Calu3 (cell line): ENCODE measurements around the gene NPAS3. TPM values are rescaled to one million over a fixed set of nuclear protein-coding genes. Genes with fewer than 3 reads are reported as not detected.

ENCODE experiments used
- BruUV-seq: library from RNA; stranded (reverse); fragments of 400-500 nt; replicated peaks from 2 replicates; lab custom pipeline; 2021; lab: Mats Ljungman, UMichigan
- CTCF ChIA-PET: fragments of 300-600 bp; sonication (Branson Sonifier 250); formaldehyde crosslinking; loops from one replicate; lab custom pipeline; 2022; ENCODE audit warnings: antibody characterized with exemption; lab: Charles Lee
- DNase-seq: peaks from one replicate; pipeline ENCODE4 v3.0.0; 2022
- H3K27ac Mint-ChIP-seq: one replicate; pipeline ENCODE4 v1.8.0; 2022; ENCODE audit warnings: mixed read lengths; ENCODE audit not compliant: unreplicated experiment
- H3K27me3 Mint-ChIP-seq: one replicate; pipeline ENCODE4 v1.8.0; 2022; ENCODE audit warnings: mixed read lengths; ENCODE audit not compliant: unreplicated experiment
- H3K36me3 Mint-ChIP-seq: one replicate; pipeline ENCODE4 v1.8.0; 2022; ENCODE audit warnings: mild to moderate bottlenecking, moderate library complexity, mixed read lengths; ENCODE audit not compliant: insufficient read depth, unreplicated experiment
- H3K4me1 Mint-ChIP-seq: one replicate; pipeline ENCODE4 v1.8.0; 2022; ENCODE audit warnings: mild to moderate bottlenecking, low read depth, mixed read lengths; ENCODE audit not compliant: unreplicated experiment
- H3K4me3 Mint-ChIP-seq: one replicate; pipeline ENCODE4 v1.8.0; 2022; ENCODE audit warnings: mild to moderate bottlenecking, low read depth, moderate library complexity, mixed read lengths; ENCODE audit not compliant: unreplicated experiment
- H3K9me3 Mint-ChIP-seq: one replicate; pipeline ENCODE4 v1.8.0; 2022; ENCODE audit warnings: low read depth, mixed read lengths; ENCODE audit not compliant: unreplicated experiment
- intact Hi-C: fragments of 100-400 bp; cut with micrococcal nuclease; formaldehyde crosslinking; loops from one replicate; pipeline ENCODE4 v1.10.0; 2022; ENCODE audit not compliant: unreplicated experiment
- total RNA-seq: library from RNA; stranded (reverse); gene quantifications from 2 replicates; pipeline ENCODE4 v1.2.3, GENCODE V29; 2022
- TF ChIP-seq, protein P1 (sequence below): fragments of 200-600 bp; IDR thresholded peaks from one replicate; pipeline ENCODE4 v1.8.0; 2022; ENCODE audit warnings: antibody characterized with exemption; ENCODE audit not compliant: unreplicated experiment

The NPAS3 gene
- total RNA-seq, 1 experiment from 2014 or later = not detected

- no peak for DNase-seq
- BruUV-seq = no TSS peak
- TF ChIP-seq, protein P1, sequence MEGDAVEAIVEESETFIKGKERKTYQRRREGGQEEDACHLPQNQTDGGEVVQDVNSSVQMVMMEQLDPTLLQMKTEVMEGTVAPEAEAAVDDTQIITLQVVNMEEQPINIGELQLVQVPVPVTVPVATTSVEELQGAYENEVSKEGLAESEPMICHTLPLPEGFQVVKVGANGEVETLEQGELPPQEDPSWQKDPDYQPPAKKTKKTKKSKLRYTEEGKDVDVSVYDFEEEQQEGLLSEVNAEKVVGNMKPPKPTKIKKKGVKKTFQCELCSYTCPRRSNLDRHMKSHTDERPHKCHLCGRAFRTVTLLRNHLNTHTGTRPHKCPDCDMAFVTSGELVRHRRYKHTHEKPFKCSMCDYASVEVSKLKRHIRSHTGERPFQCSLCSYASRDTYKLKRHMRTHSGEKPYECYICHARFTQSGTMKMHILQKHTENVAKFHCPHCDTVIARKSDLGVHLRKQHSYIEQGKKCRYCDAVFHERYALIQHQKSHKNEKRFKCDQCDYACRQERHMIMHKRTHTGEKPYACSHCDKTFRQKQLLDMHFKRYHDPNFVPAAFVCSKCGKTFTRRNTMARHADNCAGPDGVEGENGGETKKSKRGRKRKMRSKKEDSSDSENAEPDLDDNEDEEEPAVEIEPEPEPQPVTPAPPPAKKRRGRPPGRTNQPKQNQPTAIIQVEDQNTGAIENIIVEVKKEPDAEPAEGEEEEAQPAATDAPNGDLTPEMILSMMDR = no peak
- no peak overlapping the region for H3K4me3 Mint-ChIP-seq
- peaks cover 48% of the 10 kb centered on the region for H3K27me3 Mint-ChIP-seq
- CTCF ChIA-PET = no interaction called here
- no peaks in the 10 kb centered on the region for H3K36me3 Mint-ChIP-seq
- H3K9me3 Mint-ChIP-seq = no peaks in the 10 kb centered on the region
- no peak overlapping the region for H3K27ac Mint-ChIP-seq
- no peaks in the 10 kb centered on the region for H3K4me1 Mint-ChIP-seq
- intact Hi-C loops = no loop called here
Measured at GRCh38 chr14:33602396-33602795, 663.7 kb downstream of the NPAS3 start.

DNA sequence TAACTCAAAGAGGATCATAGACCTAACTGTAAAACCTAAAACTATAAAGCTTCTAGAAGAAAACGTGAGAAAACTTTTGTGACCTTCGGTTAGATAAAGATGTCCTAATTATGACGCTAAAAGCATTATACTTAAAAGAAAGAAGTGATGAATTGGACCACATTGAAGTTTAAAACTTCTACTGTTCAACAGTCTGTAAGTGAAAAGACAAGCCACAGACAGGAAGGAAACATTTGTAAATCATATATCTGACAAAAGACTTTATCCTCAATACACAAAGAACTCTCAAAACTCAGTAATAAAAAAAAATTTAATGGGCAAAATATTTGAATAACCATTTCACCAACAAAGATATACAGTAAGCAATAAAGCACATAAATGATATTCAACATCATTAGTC lies 667.9 kb downstream of the NPAS3 start:
- intact Hi-C loops = no loop called here
- no peak overlapping the region for H3K4me3 Mint-ChIP-seq
- H3K4me1 Mint-ChIP-seq = no peaks in the 10 kb centered on the region
- peaks cover 45% of the 10 kb centered on the region for H3K27me3 Mint-ChIP-seq
- H3K27ac Mint-ChIP-seq = no peak overlapping the region
- H3K36me3 Mint-ChIP-seq = no peaks in the 10 kb centered on the region
- no peak for DNase-seq
- CTCF ChIA-PET = no interaction called here
- TF ChIP-seq, protein P1 = no peak
- no TSS peak for BruUV-seq
- H3K9me3 Mint-ChIP-seq = no peaks in the 10 kb centered on the region

DNA sequence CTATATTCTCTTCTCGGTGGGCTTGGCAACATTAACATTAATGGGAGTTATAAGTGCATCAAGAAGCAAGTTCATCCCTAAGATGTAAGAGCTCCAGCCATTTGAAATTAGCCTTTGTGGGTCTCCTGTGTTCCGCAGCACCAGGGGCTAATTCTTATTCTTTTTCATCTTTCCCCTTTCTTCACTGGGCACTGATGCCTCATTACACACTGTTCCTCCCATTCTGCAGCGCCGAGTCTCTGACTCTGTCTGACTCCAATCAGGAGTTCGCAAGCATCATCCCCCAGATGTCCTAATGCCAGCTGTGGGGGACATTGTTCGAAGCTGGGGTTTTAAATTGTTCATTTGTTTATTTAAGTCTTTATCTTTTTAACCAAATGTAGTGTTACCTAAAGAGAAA lies 670.9 kb downstream of the NPAS3 start:
- Mint-ChIP-seq H3K27ac (no peak overlapping the region), H3K9me3 (no peaks in the 10 kb centered on the region), H3K36me3 (no peaks in the 10 kb centered on the region), H3K4me1 (no peaks in the 10 kb centered on the region), H3K27me3 (peaks cover 47% of the 10 kb centered on the region), H3K4me3 (no peak overlapping the region)
- no TSS peak for BruUV-seq
- CTCF ChIA-PET = interaction anchor here (0.5 kb wide), 1 partner anchor 468 kb away, joined by 3 read pairs; no protein-coding TSS in a partner anchor
- DNase-seq = no peak
- intact Hi-C loops = no loop called here
- TF ChIP-seq, protein P1 = no peak

DNA sequence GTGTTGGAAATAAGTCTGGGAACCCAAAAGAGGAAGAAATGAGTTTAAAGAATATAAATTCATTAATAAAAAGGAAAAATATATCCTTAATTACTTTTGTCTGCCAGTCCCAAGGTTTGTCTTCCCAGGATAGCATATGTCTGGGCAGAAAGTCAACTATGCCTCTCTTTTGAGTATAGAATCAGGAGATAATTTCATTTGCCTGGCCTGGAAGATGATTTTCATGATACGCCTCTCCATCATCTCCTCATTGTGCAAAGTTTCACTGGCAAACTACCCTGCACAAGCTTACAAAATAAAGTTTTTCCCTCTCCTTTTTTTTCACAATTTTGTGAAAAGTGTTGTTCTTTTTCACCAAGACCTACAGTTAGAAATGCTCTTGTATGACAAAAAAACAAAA lies 671.4 kb downstream of the NPAS3 start:
- Mint-ChIP-seq H3K4me3 (no peak overlapping the region), H3K27ac (no peak overlapping the region), H3K4me1 (no peaks in the 10 kb centered on the region), H3K9me3 (no peaks in the 10 kb centered on the region), H3K27me3 (peaks cover 52% of the 10 kb centered on the region), H3K36me3 (no peaks in the 10 kb centered on the region)
- CTCF ChIA-PET = no interaction called here
- intact Hi-C loops = no loop called here
- DNase-seq = no peak
- BruUV-seq = no TSS peak
- TF ChIP-seq, protein P1 = no peak
